A549 (cell line): ENCODE data around the gene ABCC4. TPM values are rescaled to one million over a fixed set of nuclear protein-coding genes. Genes with fewer than 3 reads are reported as not detected.

Experiments
- ATAC-seq, 2 experiments: fragments of 200-7000 bp in 1 of 2; fragments of >200 bp in 1 of 2; cut with Nextera tagmentation in 1 of 2; cut with Tn5 transposase in 1 of 2; 3 replicates each; pipeline versions ENCODE4 v1.8.0 to v1.9.1; 2018 to 2020; ENCODE audit warnings: mild to moderate bottlenecking in 1 of 2, moderate library complexity in 1 of 2
- CTCF ChIA-PET: fragments of 300-600 bp; sonication (Branson Sonifier 250); formaldehyde crosslinking; extraction: SDS; loops from one replicate; lab custom pipeline; 2021; ENCODE audit warnings: antibody characterized with exemption, inconsistent platforms; lab: Yijun Ruan, JAX
- POLR2A ChIA-PET: fragments of 350-600 bp; formaldehyde crosslinking; extraction: SDS; loops from one replicate; lab custom pipeline; 2021; ENCODE audit warnings: antibody characterized with exemption, inconsistent platforms; lab: Yijun Ruan, JAX
- DNase-seq, 2 experiments: peaks; one replicate each; pipeline versions ENCODE4 v3.0.0 to v3.0.0-alpha.2; 2011 to 2016; ENCODE audit warnings: low read depth in 1 of 2, low spot score in 1 of 2
- FAIRE-seq: peaks from 2 replicates; lab custom pipeline; 2011; peaks lifted over from hg19 to GRCh38; lab: Jason Lieb, UNC
- H3K27ac ChIP-seq, 2 experiments: fragments of >200 bp; sonication (Bioruptor Twin); formaldehyde crosslinking; 3 replicates each; pipeline ENCODE4 v1.5.1; 2016 to 2017
- H3K4me1 ChIP-seq: fragments of >200 bp; sonication (Bioruptor Twin); formaldehyde crosslinking; 3 replicates; pipeline ENCODE4 v1.6.1; 2016
- H3K4me2 ChIP-seq: fragments of >200 bp; sonication (Bioruptor Twin); formaldehyde crosslinking; 3 replicates; pipeline ENCODE4 v1.6.1; 2016
- H3K4me3 ChIP-seq: fragments of >200 bp; sonication (Bioruptor Twin); formaldehyde crosslinking; 3 replicates; pipeline ENCODE4 v1.5.1; 2016
- H3K9me3 ChIP-seq: fragments of >200 bp; sonication (Bioruptor Twin); formaldehyde crosslinking; 3 replicates; pipeline ENCODE4 v1.6.1; 2016
- CBX8 ChIP-seq: fragments of 200-600 bp; sonication (generic); IDR thresholded peaks from 2 replicates; pipeline ENCODE4 v1.6.1; 2016
- CEBPB ChIP-seq, 2 experiments: fragments of >200 bp in 1 of 2; sonication (Bioruptor Twin) in 1 of 2; formaldehyde crosslinking in 1 of 2; IDR thresholded peaks; 2 replicates each; pipeline ENCODE4 v1.6.1; 2012 to 2016
- CHD4 ChIP-seq: fragments of 200-600 bp; sonication (generic); IDR thresholded peaks from 2 replicates; pipeline ENCODE4 v1.6.1; 2016; ENCODE audit warnings: antibody characterized with exemption, mild to moderate bottlenecking, borderline replicate concordance
- CTCF ChIP-seq: fragments of >200 bp; sonication (Bioruptor Twin); formaldehyde crosslinking; IDR thresholded peaks from 3 replicates; pipeline ENCODE4 v1.5.1; 2016
- ESRRA ChIP-seq: fragments of 150-350 bp; IDR thresholded peaks from 2 replicates; pipeline ENCODE4 v1.6.1; 2014; ENCODE audit warnings: mild to moderate bottlenecking, low read length, borderline replicate concordance
- FOSB ChIP-seq: fragments of 250-450 bp; sonication (Bioruptor Pico); IDR thresholded peaks from 2 replicates; pipeline ENCODE4 v1.5.0; 2020; ENCODE audit warnings: mild to moderate bottlenecking, moderate library complexity
- FOSL2 ChIP-seq, 2 experiments: fragments of 450-650 bp in 1 of 2; fragments of >200 bp in 1 of 2; sonication (Bioruptor Twin) in 1 of 2; formaldehyde crosslinking; IDR thresholded peaks; 2 replicates each; pipeline versions ENCODE4 v1.5.0 to v1.6.1; 2016 to 2020; ENCODE audit warnings: mild to moderate bottlenecking in 1 of 2, moderate library complexity in 1 of 2
- HEYL ChIP-seq: fragments of 250-450 bp; sonication (Bioruptor Pico); IDR thresholded peaks from 2 replicates; pipeline ENCODE4 v1.8.0; 2021; ENCODE audit warnings: mild to moderate bottlenecking, moderate library complexity
- HOXA7 ChIP-seq: fragments of 250-450 bp; sonication (Bioruptor Pico); IDR thresholded peaks from 2 replicates; pipeline ENCODE4 v1.5.0; 2020; ENCODE audit warnings: mild to moderate bottlenecking, moderate library complexity
- HOXB13 ChIP-seq: fragments of 250-450 bp; sonication (Bioruptor Pico); IDR thresholded peaks from 2 replicates; pipeline ENCODE4 v1.5.0; 2020; ENCODE audit warnings: low read depth, mild to moderate bottlenecking, moderate library complexity
- MAZ ChIP-seq: fragments of 150-350 bp; IDR thresholded peaks from 2 replicates; pipeline ENCODE4 v1.6.1; 2014; ENCODE audit warnings: antibody characterized with exemption, low read depth, low read length, borderline replicate concordance
- NR3C1 ChIP-seq: fragments of >200 bp; sonication (Bioruptor Twin); formaldehyde crosslinking; IDR thresholded peaks from 3 replicates; pipeline ENCODE4 v1.6.1; 2017
- PBX3 ChIP-seq: IDR thresholded peaks from 2 replicates; pipeline ENCODE4 v1.6.1; 2012
- POLR2AphosphoS2 ChIP-seq: conservative IDR thresholded peaks from 2 replicates; pipeline ENCODE4 v1.6.1; 2012; ENCODE audit warnings: low read length, improper control_type of control experiment, inconsistent platforms
- REST ChIP-seq: fragments of 200-600 bp; sonication (generic); IDR thresholded peaks from 2 replicates; pipeline ENCODE4 v1.6.1; 2016; ENCODE audit warnings: antibody characterized with exemption, mild to moderate bottlenecking, moderate library complexity
- RFX5 ChIP-seq: fragments of 450-650 bp; IDR thresholded peaks from 2 replicates; pipeline ENCODE4 v1.7.1; 2014; ENCODE audit warnings: antibody characterized with exemption, mild to moderate bottlenecking, moderate library complexity
- SREBF2 ChIP-seq: fragments of 450-650 bp; IDR thresholded peaks from 2 replicates; pipeline ENCODE4 v1.6.1; 2014; ENCODE audit warnings: mild to moderate bottlenecking, moderate library complexity
- USF2 ChIP-seq: fragments of 450-650 bp; IDR thresholded peaks from 2 replicates; pipeline ENCODE4 v1.6.1; 2014; ENCODE audit warnings: antibody characterized with exemption
- ZFP36 ChIP-seq: fragments of 450-650 bp; IDR thresholded peaks from 2 replicates; pipeline ENCODE4 v1.6.1; 2014; ENCODE audit warnings: borderline replicate concordance; ENCODE audit not compliant: partially characterized antibody
- ZNF302 ChIP-seq: fragments of 250-450 bp; sonication (Bioruptor Pico); IDR thresholded peaks from 2 replicates; pipeline ENCODE4 v1.9.0; 2021; ENCODE audit warnings: inconsistent platforms, mild to moderate bottlenecking, moderate library complexity
- WGBS: methylation state at CpG from one replicate; pipeline ENCODE4 v1.1.6; 2017; ENCODE audit errors: missing lambda C conversion rate; 5-methylcytosine and 5-hydroxymethylcytosine counted together
- polyA plus RNA-seq, 4 experiments: library from polyadenylated mRNA; depleted of rRNA in 3 of 4; stranded (reverse); fragments of >200 nt; fragmentation: RNase III in 1 of 4; extraction: RNeasy Plus Mini Kit Qiagen cat#74134 plus additional on column Dnase treatment in 1 of 4; gene quantifications; 2 replicates in 3 of 4; 3 replicates in 1 of 4; pipeline ENCODE4 v1.2.3, GENCODE V29; 2011 to 2017

ABCC4 gene
- polyA plus RNA-seq, 2 of the 4 experiments (the other 2 are of a cell fraction): 23.5 to 56.2 TPM

GRCh38 chr13:95059306-95059705 lies 241.9 kb downstream of the ABCC4 start:
- H3K4me1 ChIP-seq: no peaks in the 10 kb centered on the region
- no peaks in the 10 kb centered on the region for H3K9me3 ChIP-seq
- no peak for TF ChIP-seq CTCF
- no peak for TF ChIP-seq MAZ
- no peak for TF ChIP-seq ZFP36
- no peak for TF ChIP-seq HEYL (CRISPR knock-in tag)
- TF ChIP-seq, all 56 proteins: peak for 0
- ATAC-seq (no peak), DNase-seq (no peak), FAIRE-seq (no peak)
- Histone ChIP-seq H3K4me3 (no peak overlapping the region), H3K27ac (no peak overlapping the region), H3K4me2 (no peak overlapping the region)
- WGBS: 96% methylated on average over 8 of the region's 8 CpGs
- ChIA-PET POLR2A (no interaction called here), CTCF (no interaction called here)

GRCh38 chr13:95058680-95059079 lies 242.6 kb downstream of the ABCC4 start:
- no peak for ATAC-seq
- no peak for TF ChIP-seq FOSB (CRISPR knock-in tag)
- TF ChIP-seq PBX3: no peak
- TF ChIP-seq CBX8: no peak
- TF ChIP-seq CTCF: no peak
- TF ChIP-seq ESRRA: no peak
- no peak for TF ChIP-seq ZNF302 (CRISPR knock-in tag)
- no peak for TF ChIP-seq SREBF2
- TF ChIP-seq, all 56 proteins: peak for 0
- ChIA-PET POLR2A (no interaction called here), CTCF (no interaction called here)
- Histone ChIP-seq H3K9me3 (no peaks in the 10 kb centered on the region), H3K4me2 (no peak overlapping the region), H3K4me3 (no peak overlapping the region), H3K27ac (no peak overlapping the region), H3K4me1 (no peaks in the 10 kb centered on the region)
- WGBS: 96% methylated on average over 7 of the region's 7 CpGs
- no peak for DNase-seq
- FAIRE-seq: no peak

GRCh38 chr13:95056266-95056665 lies 245.0 kb downstream of the ABCC4 start:
- POLR2A ChIA-PET: no interaction called here
- CTCF ChIA-PET: interaction anchor here (0.9 to 1.6 kb wide), 2 partner anchors 11 to 13 kb away, joined by 3 to 4 read pairs; no protein-coding TSS in a partner anchor
- H3K4me2 ChIP-seq: no peak overlapping the region
- WGBS: 69% methylated on average over 1 of the region's 1 CpG
- ATAC-seq (no peak), DNase-seq (no peak), FAIRE-seq (no peak)
- H3K9me3 ChIP-seq: no peaks in the 10 kb centered on the region
- H3K4me3 ChIP-seq: no peak overlapping the region
- H3K4me1 ChIP-seq: no peaks in the 10 kb centered on the region
- no peak for TF ChIP-seq RFX5
- no peak for TF ChIP-seq FOSB (CRISPR knock-in tag)
- TF ChIP-seq USF2: no peak
- no peak for TF ChIP-seq CBX8
- no peak for TF ChIP-seq HOXA7 (CRISPR knock-in tag)
- no peak for TF ChIP-seq REST
- no peak for TF ChIP-seq CHD4
- TF ChIP-seq HOXB13 (CRISPR knock-in tag): no peak
- no peak for TF ChIP-seq POLR2AphosphoS2
- no peak for TF ChIP-seq NR3C1
- no peak for TF ChIP-seq FOSL2 (IDR thresholded peaks at IDR 0.05)
- TF ChIP-seq FOSL2 (CRISPR knock-in tag; IDR thresholded peaks at IDR 0.05): no peak
- no peak for TF ChIP-seq HEYL (CRISPR knock-in tag)
- no peak for TF ChIP-seq CEBPB (IDR thresholded peaks at IDR 0.05)
- no peak overlapping the region for H3K27ac ChIP-seq
